ENCODE data around the gene ZSWIM6.

ZSWIM6 gene

DNA sequence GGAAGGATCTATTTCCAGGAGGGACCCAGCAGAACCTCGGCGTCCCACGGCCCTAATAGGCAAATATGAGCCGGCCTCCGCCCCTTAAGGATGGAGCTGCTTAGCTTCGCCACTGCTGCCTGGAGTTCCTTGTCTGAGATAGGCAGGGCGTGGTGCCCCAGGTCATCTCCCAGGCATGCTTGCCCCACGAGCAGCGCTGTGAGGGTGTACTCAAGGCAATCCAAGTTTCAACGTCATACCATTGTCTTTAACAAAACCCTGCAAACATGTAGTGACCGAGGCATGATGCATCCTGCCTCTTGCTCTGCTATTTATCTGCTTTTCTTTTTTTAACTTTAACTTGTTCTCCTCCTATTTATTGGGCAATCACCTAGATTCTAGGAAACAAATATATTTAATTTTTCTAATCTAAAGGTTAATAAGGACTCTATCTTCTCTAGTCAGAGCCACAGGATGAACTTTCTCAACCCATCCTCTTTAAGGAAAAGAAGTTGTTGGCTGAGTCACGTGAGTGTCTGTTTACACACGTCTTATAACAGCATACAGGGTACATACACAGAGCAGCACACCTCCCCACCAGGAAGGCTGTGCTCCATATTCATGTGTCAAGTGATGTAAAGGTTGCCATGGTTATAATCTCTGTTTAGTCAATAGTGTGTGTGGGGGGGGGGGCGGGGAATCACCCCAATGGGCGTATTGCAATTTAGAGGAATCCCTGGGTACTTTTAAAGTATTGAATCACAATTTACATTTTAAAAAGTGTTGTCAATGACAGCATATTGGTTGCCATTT is 27.3 kb upstream of the ZSWIM6 start:
- no peak overlapping the region for H3K4me3 ChIP-seq (ENCODE audit: low read depth, low read length)
- ChIA-PET POLR2A (interaction anchor here (1.8 kb wide), 1 partner anchor 27 kb away, joined by 8 read pairs; the partner anchor contains the start of gene ZSWIM6), CTCF (interaction anchor here (0.9 kb wide), 1 partner anchor 250 kb away, joined by 4 read pairs; no protein-coding TSS in a partner anchor)
- TF ChIP-seq, protein P1, sequence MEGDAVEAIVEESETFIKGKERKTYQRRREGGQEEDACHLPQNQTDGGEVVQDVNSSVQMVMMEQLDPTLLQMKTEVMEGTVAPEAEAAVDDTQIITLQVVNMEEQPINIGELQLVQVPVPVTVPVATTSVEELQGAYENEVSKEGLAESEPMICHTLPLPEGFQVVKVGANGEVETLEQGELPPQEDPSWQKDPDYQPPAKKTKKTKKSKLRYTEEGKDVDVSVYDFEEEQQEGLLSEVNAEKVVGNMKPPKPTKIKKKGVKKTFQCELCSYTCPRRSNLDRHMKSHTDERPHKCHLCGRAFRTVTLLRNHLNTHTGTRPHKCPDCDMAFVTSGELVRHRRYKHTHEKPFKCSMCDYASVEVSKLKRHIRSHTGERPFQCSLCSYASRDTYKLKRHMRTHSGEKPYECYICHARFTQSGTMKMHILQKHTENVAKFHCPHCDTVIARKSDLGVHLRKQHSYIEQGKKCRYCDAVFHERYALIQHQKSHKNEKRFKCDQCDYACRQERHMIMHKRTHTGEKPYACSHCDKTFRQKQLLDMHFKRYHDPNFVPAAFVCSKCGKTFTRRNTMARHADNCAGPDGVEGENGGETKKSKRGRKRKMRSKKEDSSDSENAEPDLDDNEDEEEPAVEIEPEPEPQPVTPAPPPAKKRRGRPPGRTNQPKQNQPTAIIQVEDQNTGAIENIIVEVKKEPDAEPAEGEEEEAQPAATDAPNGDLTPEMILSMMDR (IDR thresholded peaks at IDR 0.05; ENCODE audit: insufficient read depth, low read length, missing control alignments), result no peak
- no peak for DNase-seq (ENCODE audit: low read depth, low spot score)

DNA sequence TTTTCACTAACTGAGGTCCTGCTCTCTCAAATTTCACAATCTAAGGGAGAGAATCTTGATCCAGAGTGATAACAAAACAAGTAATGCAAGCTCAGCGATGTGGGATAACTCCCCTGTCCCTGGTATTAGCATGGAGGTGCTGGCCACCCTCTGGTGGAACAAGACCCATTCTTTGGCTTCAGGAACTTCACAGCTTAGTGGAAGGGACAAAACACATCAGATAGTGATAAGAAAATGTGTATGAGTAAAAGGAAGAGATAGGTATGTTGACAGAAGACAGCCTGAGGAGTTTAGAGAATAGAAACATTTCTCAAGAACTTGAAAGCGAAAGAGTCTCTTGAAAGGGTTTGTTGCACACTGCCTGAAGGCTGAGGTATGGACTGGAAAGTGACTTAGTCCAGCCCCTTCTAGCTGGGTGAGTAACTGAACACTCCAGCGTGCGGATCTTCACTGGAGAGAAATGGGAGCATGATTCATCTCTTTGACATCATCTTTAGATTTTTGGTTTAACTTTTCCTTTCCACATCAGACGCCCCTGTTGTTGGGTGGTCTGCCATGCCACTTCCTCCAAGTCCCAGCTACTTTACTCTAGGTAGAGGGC is 25.4 kb upstream of the ZSWIM6 start:
- ChIA-PET POLR2A (interaction anchor here (1.0 to 2.2 kb wide), 2 partner anchors 25 to 1097 kb away, joined by 3 to 15 read pairs; partner anchors contain the start of genes DIMT1 and ZSWIM6), CTCF (interaction anchor here (0.5 to 1.3 kb wide), 3 partner anchors 12 to 629 kb away, joined by 3 read pairs; no protein-coding TSS in a partner anchor)
- no peak for DNase-seq (ENCODE audit: low read depth, low spot score)
- peak overlapping the region; percentile 32 for H3K4me3 ChIP-seq (ENCODE audit: low read depth, low read length)
- TF ChIP-seq, protein P1 (IDR thresholded peaks at IDR 0.05; ENCODE audit: insufficient read depth, low read length, missing control alignments), result no peak

DNA sequence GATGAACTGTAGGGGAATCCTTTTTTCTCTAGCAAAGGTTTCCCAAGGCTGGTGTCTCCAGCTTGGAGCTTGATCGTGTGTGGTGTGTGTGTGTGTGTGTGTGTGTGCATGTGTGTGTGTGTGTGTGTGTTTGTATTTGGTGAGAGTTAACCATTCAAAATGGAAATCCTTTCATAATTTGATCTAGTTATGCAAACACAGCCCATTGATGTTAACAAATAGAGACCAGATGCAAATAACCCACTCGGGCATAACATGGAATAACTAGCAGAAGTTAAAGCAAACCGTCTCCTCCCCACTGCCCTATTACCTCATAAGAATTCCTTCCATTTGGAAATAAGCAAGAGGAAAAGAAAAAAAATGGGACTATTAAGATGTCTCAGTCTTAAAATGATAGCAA is 24.9 kb upstream of the ZSWIM6 start:
- DNase-seq (ENCODE audit: low read depth, low spot score), result no peak
- CTCF ChIA-PET, result interaction anchor here (0.8 to 1.3 kb wide), 2 partner anchors 22 to 630 kb away, joined by 3 read pairs; no protein-coding TSS in a partner anchor
- TF ChIP-seq, protein P1 (IDR thresholded peaks at IDR 0.05; ENCODE audit: insufficient read depth, low read length, missing control alignments), result no peak
- peak overlapping the region; percentile 32 for H3K4me3 ChIP-seq (ENCODE audit: low read depth, low read length)
- POLR2A ChIA-PET, result interaction anchor here (1.0 to 2.2 kb wide), 2 partner anchors 24 to 1097 kb away, joined by 3 to 15 read pairs; partner anchors contain the start of genes DIMT1 and ZSWIM6

DNA sequence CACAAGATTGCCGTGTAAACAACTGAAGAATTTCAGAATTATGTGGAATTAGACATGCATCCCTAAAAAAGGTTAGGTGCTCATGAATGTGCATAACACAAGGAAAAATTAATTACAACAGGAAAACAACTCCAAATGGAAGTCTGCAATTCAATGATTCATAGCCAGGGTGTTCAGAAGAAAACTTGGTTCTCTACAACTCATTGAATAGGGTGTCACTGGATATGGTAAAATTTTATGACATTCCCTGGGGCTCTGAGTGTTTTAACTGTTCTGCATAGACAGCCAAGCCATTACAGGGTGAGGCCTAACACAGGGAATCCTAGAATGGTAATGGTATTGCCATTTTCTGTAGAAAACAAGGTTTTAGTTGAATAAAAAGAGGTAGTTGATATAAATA is 24.4 kb upstream of the ZSWIM6 start:
- ChIA-PET POLR2A (interaction anchor here (1.7 to 2.2 kb wide), 2 partner anchors 24 kb away, joined by 11 to 15 read pairs; partner anchors contain the start of gene ZSWIM6), CTCF (interaction anchor here (1.3 to 1.8 kb wide), 3 partner anchors 22 to 351 kb away, joined by 3 to 6 read pairs (median 3); no protein-coding TSS in a partner anchor)
- TF ChIP-seq, protein P1 (IDR thresholded peaks at IDR 0.05; ENCODE audit: insufficient read depth, low read length, missing control alignments), result no peak
- H3K4me3 ChIP-seq (ENCODE audit: low read depth, low read length), result no peak overlapping the region
- no peak for DNase-seq (ENCODE audit: low read depth, low spot score)

DNA sequence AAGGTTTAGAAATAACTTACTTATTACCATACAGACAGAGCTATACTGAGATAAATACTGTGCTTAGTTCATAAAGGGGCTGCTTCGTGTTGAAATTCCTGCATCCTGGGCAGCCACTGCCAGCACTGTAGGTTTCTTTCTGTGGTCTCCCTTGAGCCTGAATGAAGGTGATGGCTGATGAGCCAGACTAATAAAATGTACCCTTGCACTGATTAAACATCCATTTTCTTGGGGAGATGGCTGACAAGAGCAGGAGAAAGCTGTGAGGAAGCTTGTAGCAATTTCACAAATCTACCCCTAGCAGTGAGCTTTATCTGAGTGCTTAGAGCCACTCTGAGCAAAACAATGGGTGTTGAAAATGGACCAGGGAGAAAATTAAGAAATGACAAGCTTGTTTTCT is 23.3 kb upstream of the ZSWIM6 start:
- ChIA-PET CTCF (interaction anchor here (0.9 to 1.8 kb wide), 5 partner anchors 8 to 350 kb away, joined by 3 to 9 read pairs (median 4); no protein-coding TSS in a partner anchor), POLR2A (interaction anchor here (0.6 to 1.7 kb wide), 2 partner anchors 23 to 239 kb away, joined by 3 to 11 read pairs; partner anchors contain the start of gene ZSWIM6)
- no peak overlapping the region for H3K4me3 ChIP-seq (ENCODE audit: low read depth, low read length)
- no peak for DNase-seq (ENCODE audit: low read depth, low spot score)
- TF ChIP-seq, protein P1 (IDR thresholded peaks at IDR 0.05; ENCODE audit: insufficient read depth, low read length, missing control alignments), result no peak

Data from AG04449 (cell line).